HG03097 (cell line): ENCODE data around the gene HMGCS2.

Experiments used
- ATAC-seq: cut with Tn5 transposase; IDR thresholded peaks from one replicate; pipeline ENCODE4 v1.9.1; 2021; ENCODE audit not compliant: unreplicated experiment, low FRiP score

HMGCS2 gene

GRCh38 chr1:119703666-119704450 lies 64.8 kb downstream of the HMGCS2 start:
- ATAC-seq = no peak

- ATAC-seq = no peak
These were observed 66.3 kb downstream of the HMGCS2 start for GRCh38 chr1:119702384-119702783.

GRCh38 chr1:119701659-119702058 lies 67.0 kb downstream of the HMGCS2 start:
- no peak for ATAC-seq

GRCh38 chr1:119700326-119700725 lies 68.4 kb downstream of the HMGCS2 start:
- no peak for ATAC-seq
